Testis (tissue), 3 donors: ENCODE results near the gene MYO1D. TPM values are rescaled to one million over a fixed set of nuclear protein-coding genes. Genes with fewer than 3 reads are reported as not detected.

ENCODE experiments used
- DNase-seq: peaks from one replicate; pipeline ENCODE4 v3.0.0-alpha.2; 2019
- H3K27ac ChIP-seq, 2 donors: fragments of 200-600 bp; sonication (generic); one replicate each; pipeline ENCODE4 v1.5.1; 2019
- H3K27me3 ChIP-seq: fragments of 200-600 bp; sonication (generic); one replicate; pipeline ENCODE4 v1.5.1; 2019
- H3K36me3 ChIP-seq: fragments of 200-600 bp; sonication (generic); one replicate; pipeline ENCODE4 v1.5.1; 2017; ENCODE audit warnings: low read depth; ENCODE audit errors: missing control alignments
- H3K4me1 ChIP-seq: fragments of 200-600 bp; sonication (generic); one replicate; pipeline ENCODE4 v1.5.1; 2019
- H3K4me3 ChIP-seq, 2 donors: fragments of 200-600 bp; sonication (generic); one replicate each; pipeline ENCODE4 v1.5.1; 2017 to 2019
- H3K9me3 ChIP-seq: fragments of 200-600 bp; sonication (generic); one replicate; pipeline ENCODE4 v1.5.1; 2017
- POLR2A ChIP-seq: fragments of 450-650 bp; IDR thresholded peaks from one replicate; pipeline ENCODE4 v1.6.1; 2017; ENCODE audit warnings: antibody characterized with exemption, mild to moderate bottlenecking, moderate library complexity
- WGBS, 2 donors: methylation state at CpG; one replicate each; pipeline ENCODE4 v1.1.5; 2018; 5-methylcytosine and 5-hydroxymethylcytosine counted together
- intact Hi-C: fragments of 100-400 bp; cut with DNase I; formaldehyde crosslinking; loops from one replicate; pipeline ENCODE4 v1.15.1; 2023; ENCODE audit warnings: low total_unique reads
- polyA plus RNA-seq: library from polyadenylated mRNA; stranded (reverse); fragments of 350-450 nt; fragmentation: Illumina TruSeq; extraction: RNeasy Lipid Tissue Mini Kit (QIAGEN cat#74804); gene quantifications from one replicate; pipeline ENCODE4 v1.2.3, GENCODE V29; 2014; ENCODE audit warnings: low read depth, low replicate concordance; ENCODE audit not compliant: insufficient read depth
- total RNA-seq, 2 donors: library from RNA; depleted of rRNA; stranded (reverse); fragments of >200 nt; gene quantifications; one replicate each; pipeline ENCODE4 v1.2.3, GENCODE V29; 2016
- TF ChIP-seq, protein P1 (sequence below), 3 experiments: fragments of 450-650 bp in 2 of 3; fragments of 200-600 bp in 1 of 3; sonication (generic) in 1 of 3; IDR thresholded peaks; one replicate each; pipeline ENCODE4 v1.5.1; 2016 to 2019; ENCODE audit warnings: antibody characterized with exemption in 3 of 3, mild to moderate bottlenecking in 2 of 3, moderate library complexity in 1 of 3

Gene MYO1D
- total and polyA plus RNA-seq, 3 donors from 2014 or later = 29.5 to 34.1 (median 33.6) TPM

DNA sequence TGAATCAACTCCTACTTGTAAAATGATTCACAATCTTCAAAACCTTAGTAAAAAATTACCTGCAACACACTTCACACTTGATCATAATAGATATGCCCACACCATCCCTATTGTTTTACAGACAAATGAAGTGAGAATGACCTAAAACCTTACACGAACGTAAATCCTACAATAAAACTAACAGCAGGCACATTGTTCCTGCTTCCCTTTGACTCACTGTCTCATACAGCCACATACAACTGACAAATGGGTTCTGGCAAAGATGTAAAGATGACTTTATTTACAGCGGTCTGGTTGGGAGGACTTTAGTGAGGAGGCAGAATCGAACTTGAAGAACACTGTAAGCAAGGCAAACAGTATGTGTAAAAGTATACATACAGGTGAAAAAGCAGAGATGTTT, 188.7 kb downstream of the MYO1D start:
- H3K9me3 ChIP-seq = no peaks in the 10 kb centered on the region

DNA sequence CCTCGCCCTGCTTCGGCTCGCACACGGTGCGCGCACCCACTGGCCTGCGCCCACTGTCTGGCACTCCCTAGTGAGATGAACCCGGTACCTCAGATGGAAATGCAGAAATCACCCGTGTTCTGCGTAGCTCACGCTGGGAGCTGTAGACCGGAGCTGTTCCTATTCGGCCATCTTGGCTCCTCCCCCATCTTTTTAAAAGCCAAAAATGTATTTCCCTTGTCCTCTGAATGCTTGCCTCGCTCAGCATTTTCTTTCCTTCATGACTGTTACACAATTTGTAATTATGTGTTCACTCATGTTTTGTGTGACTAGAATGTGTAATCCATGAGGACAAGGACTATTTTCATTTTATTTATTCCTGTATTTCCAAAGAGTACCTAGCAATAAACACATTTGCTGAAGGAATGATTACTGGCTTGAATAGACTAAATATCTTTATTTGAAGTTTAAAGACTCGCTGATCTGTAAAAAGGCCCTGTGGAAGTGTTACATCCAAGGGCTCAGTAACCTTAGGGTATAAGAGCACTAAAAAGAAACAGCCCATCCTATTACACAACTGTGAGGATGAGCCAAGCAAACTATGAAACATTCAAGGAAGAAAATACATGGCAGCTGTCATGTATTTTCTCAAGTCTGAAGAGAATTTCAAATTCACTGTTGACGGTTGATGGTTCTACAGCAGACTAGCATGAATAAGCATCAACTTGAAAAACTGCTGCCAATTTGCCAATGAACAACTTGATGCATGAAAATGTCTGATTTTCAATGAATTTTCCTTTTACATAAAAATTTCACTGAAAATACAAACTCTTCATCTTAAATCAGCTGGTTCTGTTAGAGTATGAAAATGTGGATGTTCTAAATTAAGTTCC, 192.6 kb downstream of the MYO1D start:
- Histone ChIP-seq H3K36me3 (no peaks in the 10 kb centered on the region), H3K27ac (no peak overlapping the region), H3K4me3 (no peak overlapping the region), H3K4me1 (no peaks in the 10 kb centered on the region), H3K9me3 (no peaks in the 10 kb centered on the region), H3K27me3 (no peaks in the 10 kb centered on the region)
- intact Hi-C loops = no loop called here
- DNase-seq = no peak
- WGBS, 2 donors = 90 to 95% methylated on average over 9 to 16 of the region's 16 CpGs
- no peak for TF ChIP-seq POLR2A
- TF ChIP-seq, protein P1, sequence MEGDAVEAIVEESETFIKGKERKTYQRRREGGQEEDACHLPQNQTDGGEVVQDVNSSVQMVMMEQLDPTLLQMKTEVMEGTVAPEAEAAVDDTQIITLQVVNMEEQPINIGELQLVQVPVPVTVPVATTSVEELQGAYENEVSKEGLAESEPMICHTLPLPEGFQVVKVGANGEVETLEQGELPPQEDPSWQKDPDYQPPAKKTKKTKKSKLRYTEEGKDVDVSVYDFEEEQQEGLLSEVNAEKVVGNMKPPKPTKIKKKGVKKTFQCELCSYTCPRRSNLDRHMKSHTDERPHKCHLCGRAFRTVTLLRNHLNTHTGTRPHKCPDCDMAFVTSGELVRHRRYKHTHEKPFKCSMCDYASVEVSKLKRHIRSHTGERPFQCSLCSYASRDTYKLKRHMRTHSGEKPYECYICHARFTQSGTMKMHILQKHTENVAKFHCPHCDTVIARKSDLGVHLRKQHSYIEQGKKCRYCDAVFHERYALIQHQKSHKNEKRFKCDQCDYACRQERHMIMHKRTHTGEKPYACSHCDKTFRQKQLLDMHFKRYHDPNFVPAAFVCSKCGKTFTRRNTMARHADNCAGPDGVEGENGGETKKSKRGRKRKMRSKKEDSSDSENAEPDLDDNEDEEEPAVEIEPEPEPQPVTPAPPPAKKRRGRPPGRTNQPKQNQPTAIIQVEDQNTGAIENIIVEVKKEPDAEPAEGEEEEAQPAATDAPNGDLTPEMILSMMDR (IDR thresholded peaks at IDR 0.05) = no peak

More for the DNA sequence above, 188.7 kb downstream of the MYO1D start:
- Histone ChIP-seq H3K27ac (no peak overlapping the region), H3K36me3 (no peaks in the 10 kb centered on the region), H3K27me3 (no peaks in the 10 kb centered on the region), H3K4me1 (no peaks in the 10 kb centered on the region), H3K4me3 (no peak overlapping the region)
- 74 to 80% methylated on average over 4 of the region's 4 CpGs for WGBS, 2 donors
- TF ChIP-seq POLR2A = no peak
- TF ChIP-seq, protein P1 (IDR thresholded peaks at IDR 0.05) = no peak
- DNase-seq = no peak
- intact Hi-C loops = no loop called here

DNA sequence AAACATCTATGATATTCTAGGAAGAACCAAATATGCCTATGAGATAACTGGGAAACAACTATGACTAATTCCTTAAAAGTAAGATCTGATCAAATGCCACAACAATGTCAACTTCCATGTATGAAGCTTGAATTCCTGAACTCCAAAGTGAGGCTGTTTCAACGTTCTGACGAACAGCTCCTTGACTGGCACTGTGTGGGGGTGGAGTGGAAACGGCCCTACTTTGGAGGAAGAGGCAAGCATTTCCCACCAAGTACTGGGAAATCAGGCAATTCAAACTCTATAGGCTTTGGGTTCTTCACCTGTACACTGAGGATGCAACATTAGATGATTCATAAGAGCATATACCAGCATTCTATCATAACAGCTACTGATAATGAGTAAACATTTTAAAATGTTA, 203.0 kb downstream of the MYO1D start:
- no peak for DNase-seq
- no peaks in the 10 kb centered on the region for H3K36me3 ChIP-seq
- no peak overlapping the region for H3K4me3 ChIP-seq
- no peaks in the 10 kb centered on the region for H3K9me3 ChIP-seq
- 73 to 76% methylated on average over 3 of the region's 3 CpGs for WGBS, 2 donors
- no peak for TF ChIP-seq POLR2A
- TF ChIP-seq, protein P1 (IDR thresholded peaks at IDR 0.05) = no peak
- intact Hi-C loops = no loop called here
- H3K4me1 ChIP-seq = no peaks in the 10 kb centered on the region
- no peaks in the 10 kb centered on the region for H3K27me3 ChIP-seq
- no peak overlapping the region for H3K27ac ChIP-seq

DNA sequence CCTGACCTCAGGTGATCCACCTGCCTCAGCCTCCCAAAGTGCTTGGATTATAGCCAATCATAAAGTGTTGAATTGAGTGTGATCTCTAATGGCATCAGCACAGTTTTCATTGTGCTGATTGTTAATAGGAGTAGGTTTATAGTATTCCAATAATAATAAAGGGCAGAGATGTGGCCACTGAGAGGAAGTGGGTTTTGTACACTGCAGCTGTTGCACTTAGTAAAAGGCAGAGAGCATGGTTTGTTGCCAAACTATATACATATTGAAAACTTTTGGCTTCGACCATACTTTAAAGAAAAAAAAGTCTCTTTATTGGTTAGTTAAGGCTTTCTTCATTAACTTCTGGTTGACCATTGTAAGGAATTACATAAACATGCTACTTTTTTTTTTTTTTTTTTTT, 204.2 kb downstream of the MYO1D start:
- no peak for TF ChIP-seq POLR2A
- TF ChIP-seq, protein P1 (IDR thresholded peaks at IDR 0.05) = no peak
- H3K9me3 ChIP-seq = no peaks in the 10 kb centered on the region

DNA sequence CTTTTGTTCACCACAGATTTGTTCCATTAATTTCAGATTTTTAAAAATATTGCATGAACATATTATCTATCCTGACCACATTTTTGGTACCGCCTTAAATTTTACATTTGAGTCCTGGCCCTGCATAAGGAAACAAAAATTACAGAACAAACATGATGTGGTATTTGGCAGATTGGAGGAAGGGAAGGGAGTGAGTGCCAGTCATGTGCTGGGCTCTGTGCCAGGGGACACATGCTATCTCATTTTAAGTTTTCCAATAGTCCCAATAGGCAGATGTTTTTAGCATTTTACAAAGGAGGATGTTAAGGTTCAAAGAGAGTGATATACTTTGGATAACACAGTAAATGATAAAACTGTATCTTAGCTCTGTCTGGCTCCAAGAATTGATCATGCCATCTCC, 205.0 kb downstream of the MYO1D start:
- no peak for TF ChIP-seq POLR2A
- TF ChIP-seq, protein P1 (IDR thresholded peaks at IDR 0.05) = no peak
- Histone ChIP-seq H3K4me3 (no peak overlapping the region), H3K4me1 (no peaks in the 10 kb centered on the region), H3K36me3 (no peaks in the 10 kb centered on the region), H3K27ac (no peak overlapping the region), H3K9me3 (no peaks in the 10 kb centered on the region), H3K27me3 (no peaks in the 10 kb centered on the region)
- 80 to 86% methylated on average over 1 of the region's 1 CpG for WGBS, 2 donors
- intact Hi-C loops = no loop called here
- peak; percentile 35 for DNase-seq

More for the DNA sequence above, 204.2 kb downstream of the MYO1D start:
- H3K36me3 ChIP-seq = no peaks in the 10 kb centered on the region
- intact Hi-C loops = no loop called here
- no peak overlapping the region for H3K27ac ChIP-seq
- DNase-seq = no peak
- WGBS, 2 donors = 49 to 55% methylated on average over 1 of the region's 1 CpG
- no peak overlapping the region for H3K4me3 ChIP-seq
- no peaks in the 10 kb centered on the region for H3K27me3 ChIP-seq
- H3K4me1 ChIP-seq = no peaks in the 10 kb centered on the region
